22Rv1 (cell line): ENCODE measurements around the gene COL23A1.
"Not testable (repeated sequence)": the region's sequence is repeated elsewhere in the genome, so short reads cannot be mapped to it uniquely, and the experiment has no call there.

Experiments used
- H3K27ac ChIP-seq: fragments of 450-650 bp; 2 replicates; pipeline ENCODE4 v1.5.1; 2017
- ZFX ChIP-seq: fragments of 450-650 bp; IDR thresholded peaks from 2 replicates; pipeline ENCODE4 v1.6.1; 2017; ENCODE audit warnings: antibody characterized with exemption, borderline replicate concordance
- TF ChIP-seq, protein P1 (sequence below): fragments of 450-650 bp; IDR thresholded peaks from 2 replicates; pipeline ENCODE4 v1.5.1; 2017; ENCODE audit warnings: mild to moderate bottlenecking

Gene COL23A1

DNA sequence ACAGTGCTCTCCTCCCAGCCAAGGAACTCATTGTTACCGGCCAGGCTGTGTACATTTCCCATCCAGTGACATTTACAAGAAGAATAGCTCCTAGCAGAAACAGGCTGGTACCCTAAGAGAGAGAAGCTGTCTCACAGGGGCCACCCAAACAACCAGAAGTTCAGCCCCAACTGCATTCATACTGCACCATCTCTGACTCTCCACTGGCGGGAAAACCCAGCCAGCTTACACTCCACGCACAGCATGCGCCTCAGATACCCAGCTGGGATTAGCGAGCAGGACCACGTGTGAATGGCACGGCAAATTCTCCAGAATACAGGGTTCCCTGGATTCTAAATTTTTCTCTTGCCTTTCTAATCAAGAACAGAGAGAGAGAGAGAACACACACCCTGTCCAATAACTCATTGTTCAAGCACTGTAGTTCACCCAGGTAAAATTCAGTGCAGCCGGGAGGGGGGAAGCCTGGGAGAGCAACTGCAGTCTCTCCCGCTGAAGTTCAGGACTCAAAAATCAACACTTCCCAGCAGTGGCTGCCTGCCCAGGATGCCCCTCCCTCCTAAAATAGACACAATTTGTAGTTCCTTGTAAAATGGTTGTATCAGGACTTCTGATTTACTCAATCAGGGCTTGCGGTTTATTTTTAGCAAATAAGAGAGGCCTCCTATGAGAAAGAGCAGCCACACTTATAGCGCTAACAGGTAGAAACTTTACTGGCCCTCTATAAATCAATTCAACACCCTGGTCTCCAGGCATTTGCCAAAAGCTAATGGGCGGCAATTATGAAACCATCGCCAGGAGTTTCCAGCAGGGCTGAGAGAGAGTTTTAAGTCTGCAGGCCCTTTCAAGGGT lies 2.2 kb downstream of the COL23A1 start:
- no peak overlapping the region for H3K27ac ChIP-seq
- TF ChIP-seq ZFX: no peak
- TF ChIP-seq, protein P1, sequence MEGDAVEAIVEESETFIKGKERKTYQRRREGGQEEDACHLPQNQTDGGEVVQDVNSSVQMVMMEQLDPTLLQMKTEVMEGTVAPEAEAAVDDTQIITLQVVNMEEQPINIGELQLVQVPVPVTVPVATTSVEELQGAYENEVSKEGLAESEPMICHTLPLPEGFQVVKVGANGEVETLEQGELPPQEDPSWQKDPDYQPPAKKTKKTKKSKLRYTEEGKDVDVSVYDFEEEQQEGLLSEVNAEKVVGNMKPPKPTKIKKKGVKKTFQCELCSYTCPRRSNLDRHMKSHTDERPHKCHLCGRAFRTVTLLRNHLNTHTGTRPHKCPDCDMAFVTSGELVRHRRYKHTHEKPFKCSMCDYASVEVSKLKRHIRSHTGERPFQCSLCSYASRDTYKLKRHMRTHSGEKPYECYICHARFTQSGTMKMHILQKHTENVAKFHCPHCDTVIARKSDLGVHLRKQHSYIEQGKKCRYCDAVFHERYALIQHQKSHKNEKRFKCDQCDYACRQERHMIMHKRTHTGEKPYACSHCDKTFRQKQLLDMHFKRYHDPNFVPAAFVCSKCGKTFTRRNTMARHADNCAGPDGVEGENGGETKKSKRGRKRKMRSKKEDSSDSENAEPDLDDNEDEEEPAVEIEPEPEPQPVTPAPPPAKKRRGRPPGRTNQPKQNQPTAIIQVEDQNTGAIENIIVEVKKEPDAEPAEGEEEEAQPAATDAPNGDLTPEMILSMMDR: no peak

DNA sequence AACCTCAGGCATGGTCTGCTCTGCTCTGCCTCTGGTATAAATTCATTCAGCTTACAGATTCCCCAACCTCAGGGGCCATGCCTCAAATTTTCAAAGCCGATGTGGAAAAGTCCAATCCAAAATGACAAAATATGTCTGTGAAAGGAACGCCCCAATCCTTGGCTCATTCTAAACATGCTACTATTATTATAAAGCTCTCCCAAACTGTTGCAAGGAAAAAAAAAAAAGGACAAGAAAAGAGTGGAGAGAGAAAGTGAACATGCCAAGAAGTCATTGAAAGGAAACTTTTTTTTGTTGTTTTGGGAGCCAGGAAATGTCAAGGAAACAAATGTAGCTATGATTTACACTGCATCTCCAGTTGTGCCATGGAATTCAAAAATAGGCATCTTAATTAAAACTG lies 3.8 kb downstream of the COL23A1 start:
- no peak overlapping the region for H3K27ac ChIP-seq
- TF ChIP-seq, protein P1: no peak
- no peak for TF ChIP-seq ZFX

DNA sequence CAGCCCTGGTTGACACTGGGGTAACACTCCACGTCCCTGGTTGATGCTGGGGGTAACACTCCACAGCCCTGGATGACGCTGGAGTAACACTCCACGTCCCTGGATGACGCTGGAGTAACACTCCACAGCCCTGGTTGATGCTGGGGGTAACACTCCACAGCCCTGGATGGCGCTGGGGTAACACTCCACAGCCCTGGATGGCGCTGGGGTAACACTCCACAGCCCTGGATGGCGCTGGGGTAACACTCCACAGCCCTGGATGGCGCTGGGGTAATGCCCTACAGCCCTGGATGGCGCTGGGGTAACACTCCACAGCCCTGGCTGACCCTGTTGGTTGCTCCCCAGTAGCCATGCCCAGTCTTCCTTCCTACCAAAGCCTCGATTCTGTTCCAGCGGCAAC lies 4.8 kb downstream of the COL23A1 start:
- not testable (repeated sequence) for H3K27ac ChIP-seq

DNA sequence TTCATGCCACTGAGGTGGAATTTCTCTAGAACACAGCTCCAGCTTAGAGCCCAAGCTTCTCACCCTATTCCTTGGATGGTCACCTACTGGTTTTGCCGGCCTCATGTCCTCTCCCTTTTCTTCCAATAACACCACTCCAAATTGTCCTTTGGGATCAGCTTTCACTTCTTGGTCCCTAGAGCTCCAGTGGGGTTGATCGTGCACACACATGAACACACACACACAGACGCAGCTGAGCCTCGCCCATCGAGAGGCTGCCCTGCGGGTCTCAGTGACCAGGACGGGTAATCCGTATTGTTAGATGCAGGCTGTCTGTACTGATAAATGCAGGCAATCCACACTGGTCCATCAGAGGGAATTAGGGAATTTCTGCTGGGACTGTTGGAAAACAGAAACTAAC lies 6.9 kb downstream of the COL23A1 start:
- no peak for TF ChIP-seq ZFX
- TF ChIP-seq, protein P1: no peak
- H3K27ac ChIP-seq: no peak overlapping the region

- no peak overlapping the region for H3K27ac ChIP-seq
- no peak for TF ChIP-seq ZFX
- TF ChIP-seq, protein P1: no peak
Observed at GRCh38 chr5:178582291-178582690, 7.9 kb downstream of the COL23A1 start.

- TF ChIP-seq ZFX: no peak
- TF ChIP-seq, protein P1: no peak
- H3K27ac ChIP-seq: no peak overlapping the region
Observed at GRCh38 chr5:178581621-178582020, 8.6 kb downstream of the COL23A1 start.

- no peak overlapping the region for H3K27ac ChIP-seq
- TF ChIP-seq ZFX: no peak
- TF ChIP-seq, protein P1: no peak
Observed at GRCh38 chr5:178580271-178580955, 9.8 kb downstream of the COL23A1 start.
